Fibroblast of skin of abdomen (primary cell): ENCODE data around the gene THSD4.

Experiments
- DNase-seq: peaks from one replicate; pipeline ENCODE4 v3.0.0-alpha.2; 2013

The THSD4 gene

GRCh38 chr15:71817351-71817750 lies 702.1 kb downstream of the THSD4 start:
- no peak for DNase-seq

- no peak for DNase-seq
These were observed 704.9 kb downstream of the THSD4 start for GRCh38 chr15:71820127-71820526.

GRCh38 chr15:71821547-71822129 lies 706.4 kb downstream of the THSD4 start:
- no peak for DNase-seq

- DNase-seq = no peak
These were observed 707.8 kb downstream of the THSD4 start for GRCh38 chr15:71822890-71823630.

GRCh38 chr15:71823801-71824200 lies 708.5 kb downstream of the THSD4 start:
- DNase-seq = no peak

GRCh38 chr15:71825021-71825730 lies 709.9 kb downstream of the THSD4 start:
- DNase-seq = no peak

GRCh38 chr15:71826196-71826595 lies 710.9 kb downstream of the THSD4 start:
- no peak for DNase-seq

- DNase-seq = no peak
These were observed 715.7 kb downstream of the THSD4 start for GRCh38 chr15:71830981-71831380.
